Stimulated activated naive CD8-positive, alpha-beta T cell treated with anti-CD3 and anti-CD28 coated beads, Interleukin-15, amount 100 ng/mL, for 72 hours (primary cell): ENCODE measurements around the gene NFATC1.
A peak's percentile ranks its signal among the peaks of the same experiment; 100 is the strongest.

Experiments used
- ATAC-seq: fragments of 150-1000 bp; cut with Tn5 transposase; 2 replicates; pipeline ENCODE4 v1.10.0; 2021; ENCODE audit warnings: mild to moderate bottlenecking, moderate library complexity
- DNase-seq, 2 donors: peaks; one replicate each; pipeline ENCODE4 v3.0.0; 2021 to 2022
- H3K27ac Mint-ChIP-seq, 2 donors: one replicate each; pipeline ENCODE4 v1.8.0; 2022; ENCODE audit warnings: mild to moderate bottlenecking in 2 of 2, mixed read lengths in 2 of 2, moderate library complexity in 2 of 2
- H3K27me3 Mint-ChIP-seq: one replicate; pipeline ENCODE4 v1.8.0; 2022; ENCODE audit warnings: mixed read lengths
- H3K4me1 Mint-ChIP-seq: one replicate; pipeline ENCODE4 v1.8.0; 2022; ENCODE audit warnings: mild to moderate bottlenecking, mixed read lengths
- H3K4me3 Mint-ChIP-seq, 2 donors: one replicate each; pipeline ENCODE4 v1.8.0; 2022; ENCODE audit warnings: mild to moderate bottlenecking in 2 of 2, mixed read lengths in 2 of 2, moderate library complexity in 1 of 2
- H3K9me3 Mint-ChIP-seq, 2 donors: one replicate each; pipeline ENCODE4 v1.8.0; 2022; ENCODE audit warnings: mixed read lengths in 2 of 2

The NFATC1 gene

DNA sequence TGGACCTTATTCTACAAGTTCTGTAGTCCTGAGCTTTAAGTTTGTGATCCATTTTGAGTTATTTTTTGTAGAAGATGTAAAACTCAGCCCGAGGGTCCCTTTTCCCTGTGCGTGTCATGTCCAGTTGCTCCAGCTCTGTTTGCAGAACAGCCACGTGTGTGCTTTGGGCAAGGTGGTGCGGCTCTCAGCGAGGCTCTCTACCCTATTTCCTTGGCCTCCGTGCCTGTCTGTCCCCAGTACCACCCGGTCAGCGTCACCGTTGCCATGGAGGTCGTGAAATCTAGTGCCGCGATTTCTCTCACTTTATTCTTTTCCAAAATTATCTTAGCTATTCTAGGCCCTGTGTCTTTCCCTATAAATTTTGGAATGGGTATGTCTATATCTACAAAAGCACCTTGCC is 142.9 kb downstream of the NFATC1 start:
- Mint-ChIP-seq H3K9me3 (peaks cover 11 to 12% of the 10 kb centered on the region in 2 donors), H3K27ac (no peak overlapping the region), H3K27me3 (peaks cover 6% of the 10 kb centered on the region), H3K4me3 (no peak overlapping the region), H3K4me1 (no peaks in the 10 kb centered on the region)
- DNase-seq = peak in 1 of 2 donors; percentile 4
- no peak for ATAC-seq

DNA sequence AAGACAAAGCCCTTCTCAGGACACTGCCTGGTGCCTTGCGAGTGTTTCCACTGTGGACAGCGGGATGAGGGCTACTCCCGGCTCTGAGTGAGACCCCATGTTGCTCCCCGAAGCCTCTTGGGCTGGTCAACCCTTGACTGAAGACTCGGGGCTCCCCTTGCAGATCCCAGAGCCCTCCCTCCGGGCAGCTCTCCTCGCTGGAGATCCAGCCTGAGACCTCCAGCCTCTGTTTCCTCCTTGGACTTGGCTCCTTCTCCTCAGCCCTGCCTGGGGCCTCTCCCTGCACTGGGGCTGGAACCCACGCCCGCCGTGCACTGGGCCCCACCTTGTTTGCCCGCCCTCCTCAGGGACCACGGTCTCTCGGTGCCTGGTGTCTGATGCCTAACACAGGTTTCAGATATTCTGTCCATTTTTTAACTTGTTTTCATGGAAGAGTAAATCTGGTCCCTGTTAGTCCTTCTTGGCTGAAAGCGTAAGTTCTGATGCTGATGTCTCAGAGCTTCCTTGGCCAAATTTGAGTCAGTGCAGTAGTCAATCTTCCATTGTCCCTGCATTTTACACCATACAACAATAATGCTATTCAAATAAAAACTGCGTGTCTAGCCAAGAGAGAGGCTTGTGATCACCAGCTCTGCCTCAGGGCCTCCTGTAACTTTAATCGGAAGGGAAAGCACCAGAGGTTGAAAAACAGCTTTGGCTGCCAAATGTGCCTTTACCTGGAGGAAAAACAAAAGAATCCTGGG is 144.6 kb downstream of the NFATC1 start:
- peak in 1 of 2 donors; percentile 3 for DNase-seq
- no peaks in the 10 kb centered on the region for H3K4me1 Mint-ChIP-seq
- H3K27ac Mint-ChIP-seq = no peak overlapping the region
- H3K4me3 Mint-ChIP-seq = no peak overlapping the region
- no peak for ATAC-seq
- H3K27me3 Mint-ChIP-seq = no peaks in the 10 kb centered on the region
- peaks cover 11 to 12% of the 10 kb centered on the region in 2 donors for H3K9me3 Mint-ChIP-seq

DNA sequence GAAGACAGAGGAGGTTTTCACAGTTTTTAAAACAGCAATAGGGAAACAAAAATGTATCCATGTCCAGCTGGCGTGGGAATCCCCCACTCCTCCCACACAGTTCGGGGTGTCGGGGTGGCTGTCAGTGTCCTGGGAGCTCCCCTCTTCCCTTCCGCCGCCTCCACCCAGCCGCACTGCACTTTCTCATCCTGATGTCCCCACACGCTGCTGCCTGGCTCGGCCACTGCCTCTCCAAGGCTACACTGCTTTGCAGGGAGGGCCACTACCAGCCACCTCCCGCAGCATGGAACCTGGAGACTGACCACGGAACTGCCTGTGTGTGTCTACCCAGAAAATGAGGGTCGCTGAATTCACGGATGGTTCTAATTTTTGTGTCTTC is 145.2 kb downstream of the NFATC1 start:
- ATAC-seq = no peak
- no peak for DNase-seq
- Mint-ChIP-seq H3K4me3 (no peak overlapping the region), H3K27ac (no peak overlapping the region), H3K27me3 (no peaks in the 10 kb centered on the region), H3K9me3 (peaks cover 11 to 12% of the 10 kb centered on the region in 2 donors), H3K4me1 (no peaks in the 10 kb centered on the region)

DNA sequence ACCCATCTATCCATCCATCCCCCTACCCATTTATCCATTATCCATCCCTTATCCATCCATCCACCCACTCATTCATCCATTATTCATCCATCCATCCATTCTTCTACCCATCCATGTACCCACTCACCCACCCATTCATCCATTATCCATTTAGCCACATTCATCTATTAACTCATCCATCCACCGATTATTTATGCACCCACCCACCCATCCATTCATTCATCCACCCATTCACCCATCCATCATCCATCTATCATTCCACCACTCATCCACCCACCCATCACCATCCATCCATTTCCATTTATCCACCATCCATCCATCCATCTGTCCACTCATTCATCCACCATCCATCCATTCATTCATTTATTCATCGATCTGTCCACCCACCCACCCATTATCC is 146.5 kb downstream of the NFATC1 start:
- no peak for DNase-seq
- Mint-ChIP-seq H3K4me1 (no peaks in the 10 kb centered on the region), H3K9me3 (peaks cover 11 to 12% of the 10 kb centered on the region in 2 donors), H3K4me3 (no peak overlapping the region), H3K27ac (no peak overlapping the region), H3K27me3 (no peaks in the 10 kb centered on the region)
- ATAC-seq = no peak

DNA sequence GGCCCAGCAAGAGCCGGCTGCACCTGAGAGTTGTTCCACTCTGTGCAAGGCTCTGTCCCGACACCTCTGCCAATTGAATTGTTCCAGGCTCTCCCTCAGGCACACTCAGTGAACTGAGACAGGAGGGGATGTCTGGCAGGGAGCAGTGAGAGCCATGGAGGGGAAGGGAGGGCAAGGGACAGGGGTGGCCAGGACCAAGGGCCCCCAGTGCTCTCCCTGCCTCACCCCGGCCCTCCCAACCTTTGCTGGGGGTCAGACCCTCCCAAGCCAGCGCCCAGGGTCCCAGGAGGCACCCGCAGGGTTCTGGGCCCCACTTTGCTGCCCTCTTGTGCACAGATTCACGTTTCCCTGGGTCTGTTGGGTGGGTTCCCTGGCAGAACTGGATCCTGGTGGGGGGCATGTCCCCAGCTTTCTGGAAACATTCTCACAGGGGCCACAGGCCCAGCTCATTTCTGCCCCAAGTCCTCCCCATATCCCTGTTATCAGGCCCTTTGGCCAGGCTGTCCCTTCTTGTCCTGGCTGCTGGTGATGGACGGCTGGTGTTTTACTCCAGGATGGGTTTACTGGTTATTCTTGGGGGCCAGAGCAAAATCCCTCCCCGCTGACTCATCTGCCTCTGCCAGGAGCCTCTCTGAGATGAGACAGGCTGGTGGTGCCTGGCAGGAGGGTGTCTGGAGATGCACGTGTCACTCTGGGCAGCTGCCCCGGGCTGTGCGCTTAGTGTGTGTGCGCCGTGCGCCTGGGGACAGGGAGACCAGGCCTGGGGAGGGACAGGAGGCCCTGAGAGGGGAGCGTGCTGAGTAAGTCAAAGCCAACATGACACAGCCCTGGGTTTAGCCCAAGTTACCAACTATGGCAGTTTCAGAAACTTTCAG is 147.4 kb downstream of the NFATC1 start:
- H3K4me1 Mint-ChIP-seq = no peaks in the 10 kb centered on the region
- DNase-seq (no peak), ATAC-seq (no peak)
- no peak overlapping the region for H3K27ac Mint-ChIP-seq
- no peaks in the 10 kb centered on the region for H3K27me3 Mint-ChIP-seq
- no peak overlapping the region for H3K4me3 Mint-ChIP-seq
- peaks cover 11 to 12% of the 10 kb centered on the region in 2 donors for H3K9me3 Mint-ChIP-seq

DNA sequence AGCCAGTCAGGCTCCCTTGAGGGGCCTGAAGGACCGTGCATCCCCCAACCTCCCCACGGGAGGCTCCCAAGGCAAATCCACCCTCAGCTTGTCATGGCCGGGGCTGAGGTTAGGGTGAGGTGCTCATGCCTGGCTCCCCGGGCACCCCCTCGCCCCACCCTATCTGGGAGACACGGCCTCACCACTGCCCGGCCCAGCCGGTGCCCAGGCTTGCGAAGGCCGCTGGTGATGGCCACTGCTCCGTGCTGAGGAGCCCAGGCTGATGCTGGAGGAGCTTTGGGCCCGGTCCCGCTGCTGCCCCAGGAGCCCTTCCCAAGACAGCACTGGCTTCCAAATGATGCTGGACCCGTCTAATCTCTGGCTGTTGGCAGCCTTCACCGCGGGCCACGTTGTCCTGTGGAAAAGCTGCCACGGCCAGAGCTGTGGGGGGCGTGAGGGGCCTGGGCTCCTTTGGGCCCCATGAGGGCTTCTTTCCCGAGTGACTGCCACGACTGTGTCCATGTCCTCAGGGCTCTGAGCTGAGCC is 148.2 kb downstream of the NFATC1 start:
- H3K9me3 Mint-ChIP-seq = peaks cover 11 to 12% of the 10 kb centered on the region in 2 donors
- H3K27ac Mint-ChIP-seq = no peak overlapping the region
- H3K27me3 Mint-ChIP-seq = no peaks in the 10 kb centered on the region
- no peak for ATAC-seq
- no peak overlapping the region for H3K4me3 Mint-ChIP-seq
- no peaks in the 10 kb centered on the region for H3K4me1 Mint-ChIP-seq
- no peak for DNase-seq

DNA sequence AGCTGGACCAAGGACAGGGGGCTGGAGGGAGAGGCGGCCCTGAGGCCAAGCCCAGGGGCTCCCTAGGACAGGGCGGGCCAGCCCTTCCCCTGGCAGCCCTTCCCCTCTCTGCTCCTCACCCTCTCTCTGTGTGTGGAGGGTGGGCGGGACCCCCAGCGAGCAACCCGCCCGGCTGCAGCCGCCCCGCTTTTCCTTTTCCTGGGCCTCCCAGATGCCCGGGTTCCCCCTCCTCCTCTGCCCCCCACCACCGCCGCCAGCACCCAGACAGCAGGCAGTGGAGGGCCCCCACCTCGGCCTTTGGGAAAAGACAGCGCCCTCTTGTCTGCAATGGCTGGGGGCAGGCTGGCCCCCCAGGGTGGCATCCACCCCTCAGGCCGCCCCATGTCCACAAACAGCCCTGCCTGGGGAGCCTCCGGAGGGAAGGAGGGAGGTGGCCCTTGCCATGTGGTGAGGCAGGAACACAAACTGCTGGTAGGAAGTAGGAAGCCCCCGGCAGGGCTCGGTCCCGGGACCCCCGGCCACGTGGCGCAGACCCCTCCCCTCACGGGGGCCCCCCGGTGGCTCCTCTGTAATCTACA is 148.7 kb downstream of the NFATC1 start:
- no peaks in the 10 kb centered on the region for H3K4me1 Mint-ChIP-seq
- ATAC-seq = peak; percentile 55
- H3K9me3 Mint-ChIP-seq = peaks cover 11 to 12% of the 10 kb centered on the region in 2 donors
- H3K4me3 Mint-ChIP-seq = no peak overlapping the region
- DNase-seq = no peak
- H3K27ac Mint-ChIP-seq = no peak overlapping the region
- H3K27me3 Mint-ChIP-seq = no peaks in the 10 kb centered on the region

DNA sequence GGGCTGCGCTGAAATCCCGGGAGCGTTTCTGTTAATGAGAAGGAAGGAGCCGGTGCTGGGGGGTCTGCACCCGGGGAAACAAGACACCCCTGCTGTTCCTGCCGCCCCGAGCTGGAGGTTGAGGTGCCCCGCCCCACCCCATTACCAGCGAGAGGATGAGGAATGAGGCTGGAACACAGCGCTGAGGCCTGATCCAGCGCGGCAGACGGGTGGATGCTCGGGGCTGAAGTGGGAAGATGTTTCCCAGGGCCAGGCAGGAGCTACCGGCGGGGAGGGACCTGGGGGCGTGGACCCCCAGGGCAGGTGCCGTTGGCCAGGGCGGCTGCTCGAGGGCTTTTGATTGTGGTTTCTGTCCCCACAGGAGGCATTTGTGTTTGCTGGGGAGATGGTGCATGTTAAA is 149.5 kb downstream of the NFATC1 start:
- DNase-seq (no peak), ATAC-seq (no peak)
- no peaks in the 10 kb centered on the region for H3K4me1 Mint-ChIP-seq
- H3K27me3 Mint-ChIP-seq = no peaks in the 10 kb centered on the region
- H3K9me3 Mint-ChIP-seq = peaks cover 11 to 12% of the 10 kb centered on the region in 2 donors
- no peak overlapping the region for H3K4me3 Mint-ChIP-seq
- H3K27ac Mint-ChIP-seq = peak overlapping the region in 1 of 2 donors; percentile 19

DNA sequence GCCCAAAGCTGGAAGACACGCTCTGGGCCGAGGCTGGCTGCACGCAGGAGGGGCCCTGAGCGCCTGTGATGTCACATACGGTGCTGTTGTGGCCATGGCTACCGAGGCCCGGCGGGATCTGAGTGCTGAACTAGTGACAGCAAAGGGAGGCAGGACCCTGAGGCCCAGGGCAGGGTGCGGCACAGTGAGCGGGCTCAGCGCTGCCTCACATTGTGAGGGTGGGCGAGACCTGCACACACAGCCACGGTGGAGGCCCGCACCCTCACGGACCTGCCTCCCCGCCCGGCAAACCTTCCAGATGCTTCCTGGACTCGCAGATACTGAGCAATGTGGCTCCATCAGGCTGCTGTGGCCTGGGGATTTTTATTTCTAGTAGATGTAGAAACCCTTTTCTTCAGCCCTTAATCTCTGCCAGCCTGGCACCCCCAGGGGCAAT is 150.0 kb downstream of the NFATC1 start:
- Mint-ChIP-seq H3K27ac (no peak overlapping the region), H3K27me3 (no peaks in the 10 kb centered on the region), H3K4me1 (no peaks in the 10 kb centered on the region), H3K9me3 (peaks cover 11 to 12% of the 10 kb centered on the region in 2 donors), H3K4me3 (no peak overlapping the region)
- ATAC-seq (no peak), DNase-seq (no peak)

DNA sequence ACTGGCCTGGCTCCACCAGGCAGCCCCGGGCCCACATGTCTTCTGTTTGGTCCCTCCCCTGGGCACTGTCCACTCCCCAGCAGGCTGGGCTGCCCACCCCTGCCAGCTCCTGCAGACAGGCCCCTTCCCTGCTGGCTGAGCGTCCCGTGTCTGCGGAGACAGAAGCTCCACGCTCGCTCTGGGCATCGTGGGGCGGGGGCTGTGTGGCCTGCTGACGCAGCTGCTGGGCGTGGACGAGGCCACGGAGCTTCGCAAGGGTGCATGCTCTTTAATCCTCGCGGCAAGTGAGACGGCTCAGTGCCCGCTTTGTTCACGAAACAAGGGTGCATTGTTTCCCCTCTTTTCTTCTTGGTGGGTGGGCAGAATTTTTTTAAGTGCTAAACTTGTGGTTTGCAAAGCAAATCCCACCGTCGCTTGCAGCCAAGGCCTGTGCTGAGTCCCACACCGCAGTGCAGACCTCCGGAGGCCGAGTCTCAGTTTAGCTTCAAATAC is 151.1 kb downstream of the NFATC1 start:
- no peaks in the 10 kb centered on the region for H3K27me3 Mint-ChIP-seq
- DNase-seq = no peak
- H3K4me3 Mint-ChIP-seq = no peak overlapping the region
- ATAC-seq = no peak
- H3K4me1 Mint-ChIP-seq = no peaks in the 10 kb centered on the region
- H3K9me3 Mint-ChIP-seq = peaks cover 9 to 11% of the 10 kb centered on the region in 2 donors
- H3K27ac Mint-ChIP-seq = no peak overlapping the region

DNA sequence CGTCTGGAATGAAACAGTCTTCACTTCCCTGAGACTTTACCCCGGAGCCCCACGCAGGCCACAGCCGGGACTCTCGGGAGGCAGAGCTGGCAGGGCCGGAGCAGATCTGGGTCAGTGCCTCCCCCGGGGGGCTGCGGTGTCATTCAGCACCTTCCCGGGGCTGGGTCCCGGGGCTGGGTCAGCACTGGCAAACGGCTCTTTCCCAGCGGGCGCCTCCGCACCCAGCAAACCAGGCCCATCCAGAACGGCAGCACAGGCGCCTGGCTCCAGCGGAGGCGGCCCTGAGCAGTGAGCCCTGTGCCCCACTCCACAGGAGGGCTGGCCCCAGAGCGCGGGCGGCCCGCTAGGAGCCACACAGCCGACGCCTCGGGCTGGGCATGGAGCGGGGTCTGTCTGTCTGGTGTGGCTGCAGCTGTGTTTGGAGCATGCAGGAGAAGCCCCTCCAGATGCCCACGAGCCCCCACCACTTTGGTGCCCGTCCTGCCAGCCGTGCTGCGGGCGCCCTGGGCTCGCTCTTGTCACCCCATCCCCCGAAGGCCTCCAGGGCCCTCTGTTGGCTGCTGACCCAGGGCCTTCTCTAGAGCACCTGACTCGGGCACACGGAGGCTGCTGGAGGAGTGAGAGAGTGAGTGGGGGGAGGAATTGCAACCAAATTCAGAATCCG is 151.8 kb downstream of the NFATC1 start:
- ATAC-seq (peak; percentile 26), DNase-seq (no peak)
- no peaks in the 10 kb centered on the region for H3K4me1 Mint-ChIP-seq
- H3K4me3 Mint-ChIP-seq = no peak overlapping the region
- no peak overlapping the region for H3K27ac Mint-ChIP-seq
- H3K27me3 Mint-ChIP-seq = no peaks in the 10 kb centered on the region
- H3K9me3 Mint-ChIP-seq = peaks cover 2 to 3% of the 10 kb centered on the region in 2 donors

DNA sequence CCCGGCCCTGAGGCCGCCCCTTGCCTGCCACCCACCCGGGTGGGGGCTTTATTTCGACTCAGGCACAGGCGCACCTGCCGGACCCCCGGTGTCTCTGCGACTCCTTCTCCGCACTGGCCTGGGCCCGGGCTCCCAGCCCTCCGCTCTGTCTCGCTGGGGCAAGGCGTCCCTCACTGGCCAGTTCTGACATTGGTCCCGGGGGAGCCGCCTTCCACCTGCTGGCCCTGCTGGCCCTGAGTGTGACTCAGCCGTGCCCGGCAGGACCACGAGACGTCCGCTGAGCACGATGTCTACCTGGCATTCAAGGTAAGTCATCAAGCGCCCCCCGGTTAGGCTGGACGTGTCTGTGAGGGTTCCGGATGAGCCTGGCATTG is 152.3 kb downstream of the NFATC1 start:
- Mint-ChIP-seq H3K4me3 (no peak overlapping the region), H3K27ac (no peak overlapping the region), H3K9me3 (no peaks in the 10 kb centered on the region), H3K27me3 (no peaks in the 10 kb centered on the region), H3K4me1 (no peaks in the 10 kb centered on the region)
- ATAC-seq (peak; percentile 21), DNase-seq (no peak)

DNA sequence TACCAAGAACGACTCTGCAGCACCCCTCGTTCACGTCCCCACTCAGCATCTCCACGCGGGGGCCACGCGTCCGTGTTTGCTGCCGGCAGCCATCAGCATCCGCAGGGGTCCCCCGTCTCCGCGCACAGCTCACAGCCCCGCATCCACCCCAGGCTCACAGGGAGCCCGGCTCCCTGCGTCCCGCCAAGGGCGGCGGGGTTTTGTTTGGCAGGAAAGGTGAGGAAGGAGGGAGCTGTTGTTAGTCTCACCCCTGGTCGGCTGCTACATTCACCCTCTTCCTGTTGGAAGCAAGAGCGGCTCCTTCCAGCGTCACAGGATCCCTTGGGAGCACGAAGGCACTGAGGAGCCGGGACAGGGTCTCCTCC is 152.9 kb downstream of the NFATC1 start:
- Mint-ChIP-seq H3K9me3 (no peaks in the 10 kb centered on the region), H3K4me3 (no peak overlapping the region), H3K27me3 (no peaks in the 10 kb centered on the region), H3K4me1 (no peaks in the 10 kb centered on the region), H3K27ac (no peak overlapping the region)
- DNase-seq = no peak
- no peak for ATAC-seq

DNA sequence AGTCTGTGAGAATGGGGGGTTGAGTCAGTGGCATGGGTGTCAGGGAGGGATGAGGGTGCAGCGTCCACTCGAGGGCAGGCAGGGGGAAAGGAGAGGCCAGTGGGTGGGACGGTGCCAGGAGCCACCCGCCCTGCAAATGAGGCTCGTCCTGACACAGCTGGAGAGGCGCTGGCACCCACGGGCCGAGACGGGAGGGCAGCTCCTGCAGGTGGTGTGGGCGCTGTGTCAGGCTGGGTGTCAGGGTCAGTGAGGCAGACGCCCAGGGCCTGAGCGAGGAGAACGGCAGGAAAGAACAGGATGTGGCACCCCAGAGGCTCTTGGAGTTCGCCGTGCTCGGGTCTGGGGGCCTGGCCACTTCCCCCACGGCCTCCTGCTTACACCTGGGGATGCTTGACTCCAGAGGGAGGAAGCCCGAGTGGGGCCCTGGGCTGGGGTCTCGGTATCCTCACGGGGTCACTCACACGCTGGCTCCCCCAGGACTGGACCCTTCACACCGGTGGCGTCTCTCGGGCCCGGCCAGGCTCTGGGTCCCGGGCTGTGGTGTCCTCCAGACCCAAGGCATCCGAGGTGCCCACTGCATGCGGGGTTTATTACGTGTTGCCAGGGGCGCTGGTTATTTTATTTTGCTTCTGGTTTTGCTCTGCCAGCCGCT is 153.4 kb downstream of the NFATC1 start:
- DNase-seq (no peak), ATAC-seq (no peak)
- Mint-ChIP-seq H3K4me1 (no peaks in the 10 kb centered on the region), H3K27me3 (no peaks in the 10 kb centered on the region), H3K27ac (no peak overlapping the region), H3K4me3 (no peak overlapping the region), H3K9me3 (no peaks in the 10 kb centered on the region)

DNA sequence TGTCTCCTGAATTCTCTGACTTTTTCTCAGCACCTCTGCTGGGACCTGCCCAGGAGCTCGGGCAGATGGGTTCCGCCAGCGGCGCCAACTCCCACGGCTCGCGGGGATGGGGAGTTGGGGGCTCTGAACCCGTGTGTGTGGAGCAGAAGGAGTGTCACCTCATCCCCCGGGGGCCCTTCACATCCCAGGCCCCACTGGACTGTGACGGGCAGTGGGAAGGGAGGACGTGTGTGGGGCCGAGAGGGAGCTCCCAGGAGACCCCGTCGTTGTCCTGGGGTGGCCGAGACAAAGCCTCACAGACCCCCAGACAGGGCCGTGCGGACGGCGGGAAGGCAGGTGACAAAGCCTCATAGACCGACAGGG is 153.9 kb downstream of the NFATC1 start:
- no peaks in the 10 kb centered on the region for H3K27me3 Mint-ChIP-seq
- H3K4me3 Mint-ChIP-seq = no peak overlapping the region
- no peak overlapping the region for H3K27ac Mint-ChIP-seq
- no peaks in the 10 kb centered on the region for H3K4me1 Mint-ChIP-seq
- no peaks in the 10 kb centered on the region for H3K9me3 Mint-ChIP-seq
- DNase-seq (no peak), ATAC-seq (no peak)
